ENCODE results near the gene CDC42EP3.

- no peak for TF ChIP-seq POLR2A (IDR thresholded peaks at IDR 0.05)
- no peak for TF ChIP-seq POLR2AphosphoS5 (IDR thresholded peaks at IDR 0.05)
Observed at GRCh38 chr2:37686792-37687526, 15.5 kb upstream of the CDC42EP3 start.

Measured in stomach (tissue), 4 donors.